MV-4-11 (cell line): ENCODE data around the gene PARD3.

Experiments used
- DNase-seq: peaks from one replicate; lab custom pipeline; 2025; lab: John Stamatoyannopoulos, UW

The PARD3 gene

GRCh38 chr10:34249634-34250033 lies 565.5 kb downstream of the PARD3 start:
- no peak for DNase-seq

DNA sequence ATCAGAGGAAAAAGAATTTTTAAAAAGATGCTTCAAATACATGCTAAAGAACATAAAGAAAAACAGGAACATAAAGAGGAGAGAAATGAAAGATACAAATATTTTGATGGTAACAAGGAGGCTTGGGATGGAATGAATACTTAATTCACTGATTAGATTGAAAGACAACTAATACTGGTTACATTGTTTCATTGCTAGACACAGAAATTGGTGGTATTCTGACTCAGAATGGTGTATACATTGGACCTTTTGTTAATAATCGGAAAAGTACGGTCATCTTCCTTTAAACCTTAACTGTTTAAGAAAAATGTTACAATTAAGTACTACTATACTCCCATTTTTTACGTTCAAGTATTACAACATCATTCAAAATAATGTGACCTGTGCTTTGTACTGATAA lies 567.5 kb downstream of the PARD3 start:
- no peak for DNase-seq

DNA sequence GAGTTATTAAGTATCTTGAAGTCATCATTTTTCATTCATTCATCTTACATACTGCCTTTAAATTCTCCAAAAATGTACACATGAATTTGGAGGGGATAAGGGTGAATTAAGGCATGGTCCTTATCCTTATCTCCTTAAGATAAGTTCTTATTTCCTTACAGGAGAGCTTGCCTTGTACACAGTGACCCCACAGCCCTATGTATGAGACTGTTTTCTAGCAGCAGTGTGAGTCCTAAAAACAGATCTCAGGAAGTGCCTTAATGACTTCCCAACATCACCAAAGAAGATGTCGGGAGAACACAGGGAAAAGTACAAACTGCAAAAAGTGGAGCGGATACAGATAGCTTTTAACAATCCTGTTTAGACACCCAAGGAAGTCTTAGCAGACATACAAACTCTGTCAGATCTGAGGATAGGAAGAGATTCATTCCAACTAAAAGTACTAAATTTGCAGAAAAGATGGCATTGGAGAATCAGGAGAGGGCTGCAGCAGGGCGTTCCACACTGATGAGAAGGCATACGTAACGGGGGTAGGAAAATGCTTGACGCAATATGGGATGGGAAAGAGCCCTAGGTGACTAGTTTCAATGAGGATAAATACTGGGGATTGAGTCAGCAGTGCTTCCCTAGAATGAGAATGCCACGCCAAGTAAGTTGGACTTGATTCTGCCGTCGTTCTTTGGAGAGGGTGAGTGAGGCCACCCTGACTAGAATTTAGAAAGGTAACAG lies 570.2 kb downstream of the PARD3 start:
- DNase-seq, result no peak

- DNase-seq, result peak; percentile 7
Measured at GRCh38 chr10:34241226-34242000, 573.7 kb downstream of the PARD3 start.

DNA sequence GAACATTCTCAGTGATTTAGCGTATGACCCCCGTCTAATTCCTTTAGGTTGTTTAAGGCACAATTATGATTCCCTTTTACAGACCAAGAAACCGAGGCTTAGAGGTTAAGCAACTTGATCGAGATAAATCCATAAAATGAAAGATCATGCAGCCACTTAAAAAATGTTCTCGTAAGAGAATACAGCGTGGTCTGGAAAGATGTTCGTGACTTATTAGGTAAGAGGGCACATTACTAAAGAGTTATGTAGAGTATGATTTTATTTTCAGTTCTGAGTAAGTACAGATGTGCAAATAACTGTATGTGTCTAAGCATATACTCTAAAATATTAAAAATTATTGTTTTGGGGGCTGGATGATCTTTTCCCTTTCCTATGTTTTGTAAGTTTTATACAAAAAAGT lies 575.1 kb downstream of the PARD3 start:
- DNase-seq, result no peak

DNA sequence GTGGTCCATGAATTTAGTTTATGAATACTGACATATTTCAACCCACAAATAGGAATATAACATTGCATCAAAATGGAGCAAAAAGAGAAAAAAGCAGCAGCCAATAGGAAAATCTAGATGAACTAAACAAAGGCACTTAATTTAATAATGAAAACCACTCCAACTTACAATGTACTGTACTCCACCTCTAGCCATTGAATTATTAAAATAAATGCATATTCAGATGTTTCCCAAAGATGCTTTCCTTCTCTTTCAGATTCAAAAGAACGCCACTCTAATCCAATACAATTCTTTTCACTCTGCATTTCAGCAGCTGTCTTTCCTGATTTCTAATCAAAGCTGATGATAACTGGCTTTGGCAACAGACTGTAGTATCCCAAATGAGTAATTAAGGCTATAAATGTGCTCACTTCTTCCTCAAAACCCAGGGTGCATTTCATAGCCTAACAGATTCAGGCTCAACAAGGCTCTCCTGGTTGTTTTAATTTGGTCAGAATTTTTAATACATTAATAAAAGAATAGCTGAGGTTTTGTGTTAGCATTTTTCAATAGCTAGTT lies 577.1 kb downstream of the PARD3 start:
- no peak for DNase-seq

DNA sequence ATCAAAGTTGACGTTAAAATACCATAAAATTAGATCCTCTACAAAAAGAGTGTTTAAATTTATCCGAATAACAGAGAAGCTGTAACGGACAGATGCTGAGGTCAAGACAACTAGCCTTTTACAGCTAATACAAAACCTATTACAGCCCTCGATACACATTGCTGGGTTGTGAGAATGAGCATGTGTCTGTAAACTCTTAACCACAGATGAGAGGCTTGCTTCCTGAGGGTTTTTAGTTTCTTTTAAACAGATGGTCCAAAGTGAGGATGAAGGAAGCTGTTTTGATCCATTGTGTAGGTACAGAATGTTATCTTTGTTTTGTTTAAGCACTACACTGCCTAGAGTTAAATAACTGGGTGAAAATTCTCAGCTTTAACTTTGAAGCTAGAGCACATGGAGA lies 578.2 kb downstream of the PARD3 start:
- no peak for DNase-seq

- DNase-seq, result no peak
Measured at GRCh38 chr10:34235164-34235832, 579.8 kb downstream of the PARD3 start.

DNA sequence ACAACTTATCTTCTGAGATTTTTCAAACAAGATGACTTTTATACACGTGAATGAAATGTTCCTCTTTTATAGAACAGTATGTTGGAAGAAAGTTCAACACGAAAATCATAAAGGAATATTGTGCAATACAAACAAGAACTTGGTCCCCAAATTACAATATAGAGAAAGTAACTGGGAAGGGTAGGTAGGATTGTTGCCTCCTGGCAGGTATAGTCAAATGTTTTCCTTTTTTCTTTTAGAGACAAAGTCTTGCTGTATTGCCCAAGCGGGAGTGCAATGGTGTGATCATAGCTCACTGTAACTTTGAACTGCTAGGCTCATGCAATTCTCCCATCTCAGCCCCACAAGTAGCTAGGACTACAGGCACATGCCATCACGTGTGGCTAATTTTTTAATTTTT lies 582.6 kb downstream of the PARD3 start:
- no peak for DNase-seq

- DNase-seq, result no peak
Measured at GRCh38 chr10:34231441-34232180, 583.5 kb downstream of the PARD3 start.

- DNase-seq, result no peak
Measured at GRCh38 chr10:34229917-34230316, 585.2 kb downstream of the PARD3 start.

DNA sequence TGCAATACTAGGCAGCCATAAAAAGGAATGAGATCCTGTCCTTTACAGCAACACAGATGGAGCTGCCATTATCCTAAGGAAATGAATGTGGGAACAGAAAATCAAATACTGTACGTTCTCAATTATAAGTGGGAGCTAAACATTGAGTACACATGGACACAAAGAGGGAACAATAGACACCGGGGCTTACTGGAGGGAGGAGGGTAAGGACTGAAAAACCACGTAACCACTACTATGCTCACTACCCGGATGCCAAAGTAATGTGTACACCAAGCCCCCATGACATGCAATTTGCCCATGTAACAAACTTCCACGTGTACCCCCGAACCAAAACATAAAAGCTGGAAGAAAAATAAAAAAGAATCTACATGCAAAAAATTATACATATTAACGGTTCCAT lies 587.0 kb downstream of the PARD3 start:
- DNase-seq, result no peak

DNA sequence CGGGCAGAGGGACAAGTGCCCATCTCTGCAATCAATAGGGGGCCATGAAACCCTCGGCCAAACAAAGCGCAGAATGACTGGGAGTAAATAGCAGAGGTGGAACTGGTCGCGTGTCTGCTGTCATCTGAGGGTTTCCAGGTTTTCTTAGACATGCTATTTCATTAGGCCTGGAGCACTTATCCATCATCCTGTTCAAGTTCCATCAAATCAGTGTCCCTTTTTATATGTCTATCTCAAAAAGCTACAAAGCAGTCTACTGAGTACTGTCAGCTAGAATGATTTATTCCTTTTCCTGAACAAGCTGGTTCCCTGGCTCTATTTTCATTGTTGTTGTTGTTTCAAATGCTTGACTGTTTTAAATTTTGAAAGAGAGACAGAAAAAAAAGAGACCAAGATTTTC lies 590.5 kb downstream of the PARD3 start:
- no peak for DNase-seq

DNA sequence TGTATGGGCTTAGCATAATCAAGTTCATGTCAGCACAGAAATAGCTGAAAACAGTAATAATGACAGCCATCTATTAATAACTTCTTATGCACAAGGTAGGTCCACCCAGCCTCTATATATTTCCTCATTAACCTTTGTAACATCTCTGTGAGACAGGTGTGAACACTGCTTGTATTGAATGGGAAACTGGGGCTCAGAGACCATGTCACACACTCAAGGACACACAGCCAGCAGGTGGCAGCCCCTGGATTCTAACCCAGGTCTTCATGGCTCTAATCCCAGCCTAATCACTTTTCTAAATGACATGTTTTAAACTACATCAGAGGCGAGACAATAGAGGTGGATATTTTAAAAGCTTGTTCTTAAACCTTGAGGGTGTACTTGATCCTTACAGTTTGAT lies 591.4 kb downstream of the PARD3 start:
- DNase-seq, result no peak

GRCh38 chr10:34222359-34222758 lies 592.7 kb downstream of the PARD3 start:
- no peak for DNase-seq

DNA sequence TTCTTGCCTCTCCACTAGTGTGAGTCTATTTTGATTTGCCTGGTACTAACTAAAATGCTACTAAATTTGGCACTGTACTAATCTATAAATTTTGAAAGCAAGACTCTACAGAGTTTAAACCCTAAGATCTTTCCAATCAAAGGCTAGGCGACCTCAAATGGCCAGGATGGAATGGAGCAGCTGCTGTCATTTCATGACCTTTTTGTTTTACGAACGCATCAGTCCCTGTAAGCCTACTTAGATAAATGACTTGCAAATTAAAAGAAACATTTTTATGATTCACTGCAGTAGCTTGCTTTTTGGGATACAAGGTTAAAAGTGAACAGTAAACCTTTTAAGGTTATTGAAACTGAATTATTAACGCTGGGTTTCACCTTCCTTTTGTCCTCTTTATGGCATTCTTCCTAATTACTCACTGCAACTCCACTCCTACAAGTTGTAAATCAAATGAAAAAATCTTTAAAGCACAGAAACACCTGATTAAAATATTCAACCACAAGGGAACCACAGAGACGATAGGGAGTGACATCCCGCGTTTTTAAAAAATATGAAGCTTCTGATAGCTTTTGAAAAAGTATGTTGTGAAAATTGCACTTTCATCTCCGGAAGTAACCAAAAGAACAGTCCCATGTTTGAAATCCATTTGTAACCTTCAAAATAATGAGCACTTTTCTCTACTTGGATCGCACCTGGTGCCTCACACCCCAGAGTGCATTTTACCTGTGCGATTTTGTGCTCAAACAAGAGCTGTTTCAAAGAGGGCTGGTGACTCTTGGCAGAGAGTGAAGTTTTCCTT lies 595.1 kb downstream of the PARD3 start:
- DNase-seq, result no peak

GRCh38 chr10:34217524-34217923 lies 597.6 kb downstream of the PARD3 start:
- DNase-seq, result no peak

- DNase-seq, result no peak
Measured at GRCh38 chr10:34216348-34216945, 598.6 kb downstream of the PARD3 start.

DNA sequence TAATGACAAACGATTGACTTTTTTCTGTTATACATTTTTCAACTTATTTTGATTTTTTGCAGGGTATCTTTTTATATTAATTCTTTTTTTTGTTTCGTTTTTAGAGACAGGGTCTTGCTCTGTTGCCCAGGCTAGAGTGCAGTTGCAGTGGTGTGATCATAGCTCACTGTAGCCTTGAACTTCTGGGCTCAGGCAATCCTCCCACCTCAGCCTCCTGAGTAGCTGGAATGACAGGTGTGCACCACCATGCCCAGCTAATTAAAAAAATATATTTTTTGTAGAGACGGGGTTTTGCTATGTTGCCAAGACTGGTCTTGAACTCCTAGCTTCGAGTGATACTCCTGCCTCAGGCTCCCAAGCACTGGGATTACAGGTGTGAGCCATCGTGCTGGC lies 601.3 kb downstream of the PARD3 start:
- DNase-seq, result no peak

- DNase-seq, result no peak
Measured at GRCh38 chr10:34213193-34213804, 601.8 kb downstream of the PARD3 start.
